Measurements from ENCODE around the gene FIBP.
A peak's percentile ranks its signal among the peaks of the same experiment; 100 is the strongest.
"Not testable (repeated sequence)": the region's sequence is repeated elsewhere in the genome, so short reads cannot be mapped to it uniquely, and the experiment has no call there.

The FIBP gene

GRCh38 chr11:65859095-65859811 is 29.0 kb downstream of the FIBP start:
- peak; percentile 95 for DNase-seq (ENCODE audit: low spot score)

- no peak for DNase-seq (ENCODE audit: low spot score)
Observed at GRCh38 chr11:65858681-65859087, 29.6 kb downstream of the FIBP start.

GRCh38 chr11:65857853-65858680 is 30.2 kb downstream of the FIBP start, which contains the start of gene CFL1:
Gene CFL1 (minus strand): TSS chr11:65858180. CDS start chr11:65858099, 81 bp downstream.
- peak; percentile 91 for DNase-seq (ENCODE audit: low spot score)

GRCh38 chr11:65857500-65857852 is 30.8 kb downstream of the FIBP start:
- DNase-seq (ENCODE audit: low spot score), result no peak

GRCh38 chr11:65856689-65857499 is 31.4 kb downstream of the FIBP start:
- DNase-seq (ENCODE audit: low spot score), result peak; percentile 64

GRCh38 chr11:65855927-65856363 is 32.3 kb downstream of the FIBP start:
- no peak for DNase-seq (ENCODE audit: low spot score)

DNA sequence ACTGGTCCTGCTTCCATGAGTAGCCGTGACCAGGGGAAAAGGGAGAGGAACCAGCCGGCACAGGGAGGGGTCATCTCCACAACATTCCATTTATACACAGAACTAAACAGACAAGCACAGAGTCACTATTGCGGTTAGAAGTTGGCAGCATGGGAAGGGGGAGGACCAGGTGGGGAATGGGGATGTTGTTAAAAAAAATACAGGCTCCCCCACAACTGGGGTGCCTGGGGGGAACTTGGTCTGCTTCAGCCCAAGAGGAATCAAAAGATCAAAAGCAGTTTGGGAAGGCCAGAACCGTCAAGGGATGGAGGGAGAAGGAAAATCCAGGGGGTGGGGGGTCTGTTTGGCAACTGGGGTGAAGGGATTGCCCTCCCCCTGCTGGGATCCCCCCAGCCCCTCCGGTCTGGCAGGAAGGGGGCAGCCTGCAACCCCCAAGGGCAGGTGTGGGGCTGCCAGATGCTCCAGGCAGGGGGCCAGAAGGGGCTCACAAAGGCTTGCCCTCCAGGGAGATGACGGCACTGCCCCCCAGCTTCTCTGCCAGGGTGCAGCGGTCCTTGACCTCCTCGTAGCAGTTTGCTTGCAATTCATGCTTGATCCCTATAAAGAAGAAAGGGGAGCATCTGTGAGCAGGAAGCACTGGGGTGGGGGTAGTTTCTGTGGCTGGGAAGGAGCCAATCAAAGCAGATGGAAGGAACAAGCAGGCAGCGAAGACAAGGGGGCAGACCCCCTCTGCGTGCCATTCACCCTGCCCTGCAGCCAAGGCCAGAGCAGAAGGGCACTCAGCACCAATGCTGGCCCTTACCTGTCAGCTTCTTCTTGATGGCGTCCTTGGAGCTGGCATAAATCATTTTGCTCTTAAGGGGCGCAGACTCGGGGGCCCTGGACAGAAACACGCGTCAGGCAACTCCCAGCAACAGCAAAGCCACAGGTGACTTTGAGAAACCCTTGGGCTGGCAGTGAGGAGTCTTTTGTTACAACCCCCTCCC is 33.1 kb downstream of the FIBP start:
- no peak for DNase-seq (ENCODE audit: low spot score)

GRCh38 chr11:65854161-65854592 is 34.1 kb downstream of the FIBP start:
- no peak for DNase-seq (ENCODE audit: low spot score)

- no peak for DNase-seq (ENCODE audit: low spot score)
Observed at GRCh38 chr11:65853246-65853979, 34.9 kb downstream of the FIBP start.

DNA sequence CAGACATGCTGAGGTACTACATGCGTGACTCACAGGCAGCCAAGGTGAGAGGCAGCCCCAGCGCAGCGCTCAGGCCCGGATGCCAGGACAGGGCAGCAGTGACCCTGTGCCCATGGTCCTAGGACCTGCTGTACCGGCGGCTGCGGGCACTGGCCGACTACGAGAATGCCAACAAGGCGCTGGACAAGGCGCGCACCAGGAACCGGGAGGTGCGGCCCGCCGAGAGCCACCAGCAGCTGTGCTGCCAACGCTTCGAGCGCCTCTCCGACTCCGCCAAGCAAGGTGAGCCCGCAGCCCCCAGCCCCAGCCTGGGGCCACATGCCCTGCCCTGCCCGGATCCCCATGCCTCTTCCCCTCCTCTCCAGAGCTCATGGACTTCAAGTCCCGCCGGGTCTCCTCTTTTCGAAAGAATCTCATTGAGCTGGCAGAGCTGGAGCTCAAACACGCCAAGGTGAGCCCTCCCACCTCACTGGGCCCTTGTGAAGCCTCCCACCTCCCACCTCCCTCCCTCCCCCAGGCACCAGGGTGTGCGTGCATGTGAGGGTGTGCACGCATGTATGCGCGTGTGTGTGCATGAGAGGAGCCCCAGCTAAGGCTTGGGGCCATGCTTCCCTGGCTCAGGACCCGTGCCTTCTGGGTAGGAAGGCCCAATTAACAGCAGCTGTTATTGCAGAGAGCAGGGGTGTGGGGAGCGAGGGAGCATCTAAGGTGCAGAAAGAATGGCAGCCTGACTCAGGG is 35.6 kb downstream of the FIBP start:
- DNase-seq (ENCODE audit: low spot score), result no peak

DNA sequence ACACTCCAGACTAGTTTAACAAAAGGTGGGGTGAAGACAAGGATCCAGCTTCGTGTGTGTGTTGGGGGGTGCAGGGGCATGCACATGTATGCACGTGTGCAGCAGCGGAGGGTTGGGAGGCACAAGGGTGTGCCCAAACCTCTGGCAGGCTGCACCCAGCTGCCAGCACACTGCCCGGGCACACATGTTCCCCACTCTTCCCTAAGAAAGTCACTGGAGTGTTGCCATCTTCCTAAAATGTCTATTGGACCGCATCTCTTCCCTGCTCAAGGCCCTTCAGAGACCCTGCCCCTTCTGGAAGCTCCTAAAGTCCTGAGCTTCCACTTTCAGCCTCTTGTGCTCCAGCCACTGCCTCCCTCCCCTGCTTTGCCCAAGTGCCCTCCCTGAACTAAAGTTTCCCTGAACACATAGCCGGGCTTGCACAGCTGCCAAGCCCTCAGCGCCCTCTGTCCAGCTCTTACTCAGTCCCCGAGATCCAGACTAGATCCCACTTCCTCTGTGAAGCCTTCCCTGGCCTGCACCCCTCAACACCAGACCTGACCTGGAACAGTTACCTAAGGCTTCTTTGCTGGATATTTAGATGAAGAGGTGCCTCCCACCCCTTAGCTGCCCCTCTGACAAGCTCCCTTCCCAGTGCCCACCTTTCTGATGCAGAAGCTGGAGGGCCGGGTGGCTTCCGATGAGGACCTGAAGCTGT is 36.3 kb downstream of the FIBP start:
- no peak for DNase-seq (ENCODE audit: low spot score)

GRCh38 chr11:65851083-65851579 is 37.1 kb downstream of the FIBP start:
- DNase-seq (ENCODE audit: low spot score), result no peak

- DNase-seq (ENCODE audit: low spot score), result no peak
Observed at GRCh38 chr11:65850217-65851082, 37.8 kb downstream of the FIBP start.

DNA sequence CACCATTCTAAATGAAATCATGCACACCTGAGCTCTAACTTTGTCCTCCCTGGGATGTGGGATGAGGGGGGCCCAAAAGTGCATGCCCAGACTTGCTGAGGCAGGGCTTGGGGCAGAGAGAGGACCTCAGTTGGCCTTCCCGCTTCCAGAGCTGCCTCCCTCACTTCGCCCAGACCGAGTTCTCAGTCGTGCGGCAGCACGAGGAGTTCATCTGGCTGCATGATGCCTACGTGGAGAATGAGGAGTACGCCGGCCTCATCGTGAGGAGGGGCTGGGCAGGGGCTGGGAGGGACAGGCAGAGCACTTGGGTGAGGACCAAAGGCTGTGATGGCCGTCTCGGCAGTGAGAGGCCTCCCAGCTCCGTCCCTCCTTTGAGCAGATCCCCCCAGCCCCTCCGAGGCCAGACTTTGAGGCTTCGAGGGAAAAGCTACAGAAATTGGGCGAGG is 38.5 kb downstream of the FIBP start:
- DNase-seq (ENCODE audit: low spot score), result no peak

- no peak for DNase-seq (ENCODE audit: low spot score)
Observed at GRCh38 chr11:65849366-65849765, 38.9 kb downstream of the FIBP start.

DNA sequence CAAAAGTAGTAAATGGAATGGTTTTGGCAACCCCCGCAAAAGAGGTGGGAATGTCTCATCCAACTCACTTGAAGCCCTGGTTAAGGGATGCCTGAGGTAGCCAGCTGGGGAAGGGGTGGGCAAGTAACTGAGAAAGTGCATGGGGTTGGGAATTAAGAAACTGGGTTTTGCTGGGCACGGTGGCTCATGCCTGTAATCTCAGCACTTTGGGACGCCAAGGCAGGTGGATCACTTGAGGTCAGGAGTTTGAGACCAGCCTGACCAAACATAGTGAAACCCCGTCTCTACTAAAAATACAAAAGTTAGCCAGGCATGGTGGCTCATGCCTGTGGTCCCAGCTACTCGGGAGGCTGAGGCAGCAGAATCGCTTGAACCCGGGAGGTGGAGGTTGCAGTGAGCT is 39.6 kb downstream of the FIBP start:
- DNase-seq (ENCODE audit: low spot score), result not testable (repeated sequence)

DNA sequence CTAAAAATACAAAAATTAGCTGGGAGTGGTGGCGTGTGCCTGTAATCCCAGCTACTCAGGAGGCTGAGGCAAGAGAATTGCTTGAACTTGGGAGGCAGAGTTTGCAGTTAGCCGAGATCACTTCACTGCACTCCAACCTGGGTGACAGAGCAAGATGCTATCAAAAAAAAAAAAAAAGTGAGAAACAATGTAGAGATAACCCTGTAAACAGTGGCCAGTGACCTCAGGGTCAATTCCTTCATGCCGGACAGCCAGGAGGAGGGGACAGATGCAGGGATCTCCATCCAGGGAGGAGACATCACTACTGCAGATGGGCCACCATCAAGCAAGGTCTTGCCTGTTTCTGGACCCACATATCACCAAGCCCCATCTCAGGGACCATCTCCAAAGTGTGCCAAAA is 40.5 kb downstream of the FIBP start:
- DNase-seq (ENCODE audit: low spot score), result no peak

Data from AG08395 (cell line).